MM.1S (cell line): ENCODE data around the gene ENTPD2.

ENCODE experiments used
- DNase-seq: peaks from one replicate; pipeline ENCODE4 v3.0.0-alpha.2; 2015
- H2AFZ ChIP-seq: fragments of 300-600 bp; sonication (generic); 2 replicates; pipeline ENCODE4 v1.6.0; 2016; ENCODE audit warnings: antibody characterized with exemption, low read length
- H3F3A ChIP-seq: fragments of 300-600 bp; sonication (generic); 2 replicates; pipeline ENCODE4 v1.6.1; 2016; ENCODE audit warnings: mild to moderate bottlenecking, antibody characterized with exemption, low read length, moderate library complexity, mixed read lengths; ENCODE audit not compliant: insufficient read depth
- H3K27ac ChIP-seq: fragments of 300-600 bp; sonication (generic); 2 replicates; pipeline ENCODE4 v1.5.1; 2016; ENCODE audit warnings: mild to moderate bottlenecking, low read length
- H3K27me3 ChIP-seq: fragments of 300-600 bp; sonication (generic); replicated peaks from 2 replicates; pipeline ENCODE4 v1.6.0; 2016; ENCODE audit warnings: low read length; ENCODE audit not compliant: insufficient read depth
- H3K36me3 ChIP-seq: fragments of 300-600 bp; sonication (generic); replicated peaks from 2 replicates; pipeline ENCODE4 v1.6.1; 2016; ENCODE audit warnings: mild to moderate bottlenecking, low read length, mixed read lengths; ENCODE audit not compliant: insufficient read depth
- H3K4me1 ChIP-seq: fragments of 300-600 bp; sonication (generic); 2 replicates; pipeline ENCODE4 v1.6.1; 2016; ENCODE audit warnings: low read length, mixed read lengths
- H3K4me2 ChIP-seq: fragments of 300-600 bp; sonication (generic); 2 replicates; pipeline ENCODE4 v1.6.0; 2016; ENCODE audit warnings: low read depth, low read length
- H3K4me3 ChIP-seq: fragments of 300-600 bp; sonication (generic); 2 replicates; pipeline ENCODE4 v1.5.1; 2016; ENCODE audit warnings: low read length, mixed read lengths
- H3K79me2 ChIP-seq: fragments of 300-600 bp; sonication (generic); 2 replicates; pipeline ENCODE4 v1.6.1; 2016; ENCODE audit warnings: mixed run types, low read length, mixed read lengths
- H3K9ac ChIP-seq: fragments of 300-600 bp; sonication (generic); 2 replicates; pipeline ENCODE4 v1.6.1; 2016; ENCODE audit warnings: low read length, mixed read lengths
- H3K9me2 ChIP-seq: fragments of 300-600 bp; sonication (generic); replicated peaks from 2 replicates; pipeline ENCODE4 v1.6.1; 2016; ENCODE audit warnings: mild to moderate bottlenecking, low read length, mixed read lengths; ENCODE audit not compliant: insufficient read depth
- H3K9me3 ChIP-seq: fragments of 300-600 bp; sonication (generic); replicated peaks from 2 replicates; pipeline ENCODE4 v1.6.1; 2016; ENCODE audit warnings: mild to moderate bottlenecking, low read length, mixed read lengths; ENCODE audit not compliant: insufficient read depth
- H4K20me1 ChIP-seq: fragments of 300-600 bp; sonication (generic); 2 replicates; pipeline ENCODE4 v1.6.1; 2016; ENCODE audit warnings: mild to moderate bottlenecking, low read length, moderate library complexity, mixed read lengths; ENCODE audit not compliant: insufficient read depth
- CTCF ChIP-seq: fragments of 300-600 bp; sonication (generic); IDR thresholded peaks from 2 replicates; pipeline ENCODE4 v1.5.1; 2016; ENCODE audit warnings: antibody characterized with exemption, low read length, mixed read lengths
- EZH2 ChIP-seq: fragments of 300-600 bp; sonication (generic); optimal IDR thresholded peaks from 2 replicates; pipeline ENCODE3; 2017; ENCODE audit warnings: low read depth, mild to moderate bottlenecking, antibody characterized with exemption, low read length, mixed read lengths
- EZH2phosphoT487 ChIP-seq: fragments of 300-600 bp; sonication (generic); IDR thresholded peaks from 2 replicates; pipeline ENCODE4 v1.6.1; 2018; ENCODE audit warnings: antibody characterized with exemption, low read length

Gene ENTPD2

GRCh38 chr9:137021979-137022661, 31.7 kb downstream of the ENTPD2 start:
- TF ChIP-seq EZH2phosphoT487 (no peak), EZH2 (no peak), CTCF (no peak)
- Histone ChIP-seq H3K9me3 (no peaks in the 10 kb centered on the region), H3K9me2 (no peaks in the 10 kb centered on the region), H3K36me3 (no peaks in the 10 kb centered on the region), H3K27me3 (peaks cover 44% of the 10 kb centered on the region), H3K79me2 (no peaks in the 10 kb centered on the region), H3K9ac (no peak overlapping the region), H3K27ac (no peak overlapping the region), H3K4me2 (no peak overlapping the region), H3K4me3 (no peak overlapping the region), H3F3A (no peaks in the 10 kb centered on the region), H4K20me1 (no peaks in the 10 kb centered on the region), H3K4me1 (peaks cover 4% of the 10 kb centered on the region; the same call in 1 of the 2 replicates), H2AFZ (no peak overlapping the region)
- DNase-seq: peak; percentile 70

GRCh38 chr9:137021568-137021978, 32.3 kb downstream of the ENTPD2 start:
- H3K27ac ChIP-seq: no peak overlapping the region
- peaks cover 4% of the 10 kb centered on the region; the same call in 1 of the 2 replicates for H3K4me1 ChIP-seq
- H3K9ac ChIP-seq: no peak overlapping the region
- no peaks in the 10 kb centered on the region for H3K79me2 ChIP-seq
- no peak overlapping the region for H2AFZ ChIP-seq
- H3K4me2 ChIP-seq: no peak overlapping the region
- H3K9me2 ChIP-seq: no peaks in the 10 kb centered on the region
- DNase-seq: no peak
- H3K4me3 ChIP-seq: no peak overlapping the region
- TF ChIP-seq EZH2: no peak
- TF ChIP-seq CTCF: no peak
- TF ChIP-seq EZH2phosphoT487: no peak
- peaks cover 38% of the 10 kb centered on the region for H3K27me3 ChIP-seq
- H3F3A ChIP-seq: no peaks in the 10 kb centered on the region
- no peaks in the 10 kb centered on the region for H3K36me3 ChIP-seq
- no peaks in the 10 kb centered on the region for H3K9me3 ChIP-seq
- no peaks in the 10 kb centered on the region for H4K20me1 ChIP-seq

DNA sequence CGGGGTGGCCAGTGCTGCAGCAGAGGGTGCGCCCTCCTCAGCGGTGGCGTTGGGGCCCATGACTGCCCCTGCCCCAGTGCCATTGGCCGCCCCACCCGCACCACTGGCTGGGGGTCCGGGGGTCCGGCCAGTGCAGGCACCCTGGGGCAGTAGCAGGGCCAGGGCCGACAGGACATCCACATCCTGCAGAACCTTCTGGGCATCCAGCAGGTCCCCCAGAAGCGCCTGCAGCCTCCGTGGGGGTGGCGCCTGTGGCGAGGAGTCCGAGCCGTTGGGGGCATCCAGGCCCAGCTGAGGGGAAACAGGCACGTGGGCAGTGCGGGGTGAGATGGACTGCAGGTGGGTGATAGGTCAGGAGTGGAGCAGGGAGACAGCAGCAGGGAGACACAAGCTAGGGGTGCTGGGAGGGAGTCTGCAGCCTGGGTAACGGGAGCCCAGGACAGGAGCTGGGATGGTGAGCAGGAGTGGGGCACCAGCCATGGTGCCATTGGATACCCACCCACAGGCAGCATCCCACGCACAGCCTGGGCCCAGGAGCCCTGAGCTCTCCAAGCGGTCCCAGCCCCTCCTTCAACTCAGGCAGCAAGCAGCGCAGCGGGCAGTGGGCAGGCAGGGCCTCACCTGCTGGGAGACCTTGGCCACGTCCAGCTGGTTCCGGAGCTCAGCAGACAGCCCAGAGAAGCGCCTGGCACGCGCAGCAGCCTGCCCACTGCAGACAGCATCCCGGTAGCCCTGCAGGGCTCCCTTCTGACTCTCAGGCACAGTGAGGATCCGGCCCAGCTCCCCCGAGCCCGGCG, 32.9 kb downstream of the ENTPD2 start:
- no peaks in the 10 kb centered on the region for H4K20me1 ChIP-seq
- no peaks in the 10 kb centered on the region for H3K9me2 ChIP-seq
- H3F3A ChIP-seq: no peaks in the 10 kb centered on the region
- no peak overlapping the region for H2AFZ ChIP-seq
- H3K79me2 ChIP-seq: no peaks in the 10 kb centered on the region
- no peak overlapping the region for H3K4me3 ChIP-seq
- no peak for DNase-seq
- H3K9me3 ChIP-seq: no peaks in the 10 kb centered on the region
- TF ChIP-seq CTCF: no peak
- TF ChIP-seq EZH2: no peak
- no peak for TF ChIP-seq EZH2phosphoT487
- no peaks in the 10 kb centered on the region for H3K36me3 ChIP-seq
- no peak overlapping the region for H3K27ac ChIP-seq
- H3K9ac ChIP-seq: no peak overlapping the region
- H3K4me1 ChIP-seq: peaks cover 2% of the 10 kb centered on the region; the same call in 1 of the 2 replicates
- H3K27me3 ChIP-seq: peaks cover 37% of the 10 kb centered on the region
- no peak overlapping the region for H3K4me2 ChIP-seq
